Measurements from ENCODE around the gene ZBTB44.

Gene ZBTB44

DNA sequence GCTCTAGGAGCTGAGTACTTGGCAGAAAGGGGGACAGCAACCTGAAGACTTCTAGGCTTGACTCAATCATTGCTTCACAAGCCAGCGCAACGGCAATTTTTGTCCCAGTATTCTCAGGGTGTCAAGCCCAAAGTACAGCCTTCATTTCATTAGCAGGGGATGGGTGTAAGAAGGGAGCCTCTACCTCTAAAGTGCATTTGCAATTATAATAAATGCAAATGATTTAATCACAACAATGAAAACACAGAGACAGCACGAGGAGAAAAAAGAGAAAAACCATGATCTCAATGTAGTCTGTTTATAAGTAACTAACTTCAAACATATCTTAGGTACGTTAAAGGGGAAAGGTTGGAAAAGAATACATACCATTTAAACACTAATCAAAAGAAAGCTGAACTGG, 34.7 kb downstream of the ZBTB44 start:
- TF ChIP-seq FOXP2 (optimal IDR thresholded peaks at IDR 0.05; ENCODE audit: borderline replicate concordance, extremely low read depth, extremely low read length, insufficient read depth) (no peak), SIN3A (IDR thresholded peaks at IDR 0.05; ENCODE audit: borderline replicate concordance, insufficient read depth, low read length) (no peak), TAF1 (IDR thresholded peaks at IDR 0.05; ENCODE audit: borderline replicate concordance, insufficient read depth, low read length) (no peak), POLR2AphosphoS5 (IDR thresholded peaks at IDR 0.05; ENCODE audit: low read depth, low read length) (no peak)
- TF ChIP-seq, protein P1, sequence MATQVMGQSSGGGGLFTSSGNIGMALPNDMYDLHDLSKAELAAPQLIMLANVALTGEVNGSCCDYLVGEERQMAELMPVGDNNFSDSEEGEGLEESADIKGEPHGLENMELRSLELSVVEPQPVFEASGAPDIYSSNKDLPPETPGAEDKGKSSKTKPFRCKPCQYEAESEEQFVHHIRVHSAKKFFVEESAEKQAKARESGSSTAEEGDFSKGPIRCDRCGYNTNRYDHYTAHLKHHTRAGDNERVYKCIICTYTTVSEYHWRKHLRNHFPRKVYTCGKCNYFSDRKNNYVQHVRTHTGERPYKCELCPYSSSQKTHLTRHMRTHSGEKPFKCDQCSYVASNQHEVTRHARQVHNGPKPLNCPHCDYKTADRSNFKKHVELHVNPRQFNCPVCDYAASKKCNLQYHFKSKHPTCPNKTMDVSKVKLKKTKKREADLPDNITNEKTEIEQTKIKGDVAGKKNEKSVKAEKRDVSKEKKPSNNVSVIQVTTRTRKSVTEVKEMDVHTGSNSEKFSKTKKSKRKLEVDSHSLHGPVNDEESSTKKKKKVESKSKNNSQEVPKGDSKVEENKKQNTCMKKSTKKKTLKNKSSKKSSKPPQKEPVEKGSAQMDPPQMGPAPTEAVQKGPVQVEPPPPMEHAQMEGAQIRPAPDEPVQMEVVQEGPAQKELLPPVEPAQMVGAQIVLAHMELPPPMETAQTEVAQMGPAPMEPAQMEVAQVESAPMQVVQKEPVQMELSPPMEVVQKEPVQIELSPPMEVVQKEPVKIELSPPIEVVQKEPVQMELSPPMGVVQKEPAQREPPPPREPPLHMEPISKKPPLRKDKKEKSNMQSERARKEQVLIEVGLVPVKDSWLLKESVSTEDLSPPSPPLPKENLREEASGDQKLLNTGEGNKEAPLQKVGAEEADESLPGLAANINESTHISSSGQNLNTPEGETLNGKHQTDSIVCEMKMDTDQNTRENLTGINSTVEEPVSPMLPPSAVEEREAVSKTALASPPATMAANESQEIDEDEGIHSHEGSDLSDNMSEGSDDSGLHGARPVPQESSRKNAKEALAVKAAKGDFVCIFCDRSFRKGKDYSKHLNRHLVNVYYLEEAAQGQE (IDR thresholded peaks at IDR 0.05; ENCODE audit: insufficient read depth in 1 of 2, low read depth in 2 of 2, low read length in 2 of 2): no peak

DNA sequence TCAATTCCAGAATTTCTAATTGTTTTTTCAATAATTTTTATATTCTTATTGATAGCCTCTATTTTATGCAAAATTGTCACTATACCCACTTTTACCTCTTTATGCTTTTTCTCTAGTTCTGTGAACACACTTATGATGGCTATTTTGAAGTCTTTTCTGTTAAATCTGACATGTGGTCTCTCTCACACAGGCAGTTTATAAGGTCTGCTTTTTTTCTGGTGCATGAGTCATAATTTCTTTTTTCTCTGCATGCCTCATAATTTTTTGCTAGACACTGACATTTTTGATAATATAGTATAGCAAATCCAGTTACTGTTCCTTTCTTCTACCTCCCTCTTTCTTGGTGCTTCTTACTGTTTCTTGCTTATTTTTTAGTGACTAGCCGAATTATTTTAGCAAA, 36.0 kb downstream of the ZBTB44 start:
- no peak for TF ChIP-seq POLR2AphosphoS5 (IDR thresholded peaks at IDR 0.05; ENCODE audit: low read depth, low read length)
- TF ChIP-seq TAF1 (IDR thresholded peaks at IDR 0.05; ENCODE audit: borderline replicate concordance, insufficient read depth, low read length): no peak
- TF ChIP-seq, protein P1 (IDR thresholded peaks at IDR 0.05; ENCODE audit: insufficient read depth in 1 of 2, low read depth in 2 of 2, low read length in 2 of 2): no peak
- TF ChIP-seq FOXP2 (optimal IDR thresholded peaks at IDR 0.05; ENCODE audit: borderline replicate concordance, extremely low read depth, extremely low read length, insufficient read depth): no peak
- no peak for TF ChIP-seq SIN3A (IDR thresholded peaks at IDR 0.05; ENCODE audit: borderline replicate concordance, insufficient read depth, low read length)

DNA sequence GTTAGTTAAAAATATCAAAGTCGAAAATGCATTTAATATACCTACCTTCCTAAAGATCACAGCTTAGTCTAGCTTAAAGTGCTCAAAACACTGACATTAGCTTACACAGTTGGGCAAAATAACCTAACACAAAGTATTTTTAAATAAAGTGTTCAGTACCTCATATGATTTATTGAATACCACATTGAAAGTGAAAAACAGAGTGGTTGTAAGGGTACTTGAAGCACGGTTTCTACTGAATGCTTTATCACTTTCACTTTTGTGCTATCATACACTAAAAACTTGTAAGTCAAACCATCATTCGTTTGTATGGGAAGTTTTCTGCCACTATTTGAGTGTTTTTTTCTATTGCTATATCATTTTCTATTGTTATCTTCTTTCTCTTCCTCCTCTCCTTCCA, 36.6 kb downstream of the ZBTB44 start:
- TF ChIP-seq SIN3A (IDR thresholded peaks at IDR 0.05; ENCODE audit: borderline replicate concordance, insufficient read depth, low read length): no peak
- no peak for TF ChIP-seq FOXP2 (optimal IDR thresholded peaks at IDR 0.05; ENCODE audit: borderline replicate concordance, extremely low read depth, extremely low read length, insufficient read depth)
- TF ChIP-seq, protein P1 (IDR thresholded peaks at IDR 0.05; ENCODE audit: insufficient read depth in 1 of 2, low read depth in 2 of 2, low read length in 2 of 2): no peak
- TF ChIP-seq TAF1 (IDR thresholded peaks at IDR 0.05; ENCODE audit: borderline replicate concordance, insufficient read depth, low read length): no peak

DNA sequence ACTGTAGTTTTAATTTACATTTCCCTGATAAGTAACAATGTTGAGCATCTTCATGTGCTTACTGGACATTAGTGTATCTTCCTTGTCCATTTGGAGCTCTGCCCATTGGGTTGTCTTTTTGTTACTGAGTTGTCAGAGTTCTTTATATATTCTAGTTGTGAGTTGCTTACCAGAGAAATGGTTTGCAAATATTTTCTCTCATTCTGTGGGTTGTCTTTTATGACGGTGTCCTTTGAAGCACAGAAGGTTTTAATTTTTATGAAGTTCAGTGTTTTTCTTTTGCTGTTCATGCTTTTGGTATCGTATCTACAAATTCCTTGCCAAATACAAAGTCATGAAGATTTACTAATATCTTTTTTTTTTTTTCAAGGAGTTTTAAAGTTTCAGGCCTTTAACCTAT, 42.4 kb downstream of the ZBTB44 start:
- no peak for TF ChIP-seq POLR2AphosphoS5 (IDR thresholded peaks at IDR 0.05; ENCODE audit: low read depth, low read length)
- TF ChIP-seq FOXP2 (optimal IDR thresholded peaks at IDR 0.05; ENCODE audit: borderline replicate concordance, extremely low read depth, extremely low read length, insufficient read depth): no peak
- no peak for TF ChIP-seq TAF1 (IDR thresholded peaks at IDR 0.05; ENCODE audit: borderline replicate concordance, insufficient read depth, low read length)
- TF ChIP-seq, protein P1 (IDR thresholded peaks at IDR 0.05; ENCODE audit: insufficient read depth in 1 of 2, low read depth in 2 of 2, low read length in 2 of 2): no peak
- no peak for TF ChIP-seq SIN3A (IDR thresholded peaks at IDR 0.05; ENCODE audit: borderline replicate concordance, insufficient read depth, low read length)

Data from PFSK-1 (cell line).